HT-29 (cell line): ENCODE data around the gene ZDHHC9. TPM values are rescaled to one million over a fixed set of nuclear protein-coding genes. Genes with fewer than 3 reads are reported as not detected.
"Not testable (repeated sequence)": the region's sequence is repeated elsewhere in the genome, so short reads cannot be mapped to it uniquely, and the experiment has no call there.

Source experiments
- DNase-seq: peaks from one replicate; pipeline ENCODE4 v3.0.0-alpha.2; 2015; ENCODE audit warnings: low spot score
- total RNA-seq: library from RNA; depleted of rRNA; stranded (reverse); fragments of >200 nt; shearing (Covaris generic); gene quantifications from 2 replicates; pipeline ENCODE4 v1.2.3, GENCODE V29; 2014; rRNA removed

ZDHHC9 gene
- total RNA-seq = 38.6 and 46.7 TPM in 2 replicates

DNA sequence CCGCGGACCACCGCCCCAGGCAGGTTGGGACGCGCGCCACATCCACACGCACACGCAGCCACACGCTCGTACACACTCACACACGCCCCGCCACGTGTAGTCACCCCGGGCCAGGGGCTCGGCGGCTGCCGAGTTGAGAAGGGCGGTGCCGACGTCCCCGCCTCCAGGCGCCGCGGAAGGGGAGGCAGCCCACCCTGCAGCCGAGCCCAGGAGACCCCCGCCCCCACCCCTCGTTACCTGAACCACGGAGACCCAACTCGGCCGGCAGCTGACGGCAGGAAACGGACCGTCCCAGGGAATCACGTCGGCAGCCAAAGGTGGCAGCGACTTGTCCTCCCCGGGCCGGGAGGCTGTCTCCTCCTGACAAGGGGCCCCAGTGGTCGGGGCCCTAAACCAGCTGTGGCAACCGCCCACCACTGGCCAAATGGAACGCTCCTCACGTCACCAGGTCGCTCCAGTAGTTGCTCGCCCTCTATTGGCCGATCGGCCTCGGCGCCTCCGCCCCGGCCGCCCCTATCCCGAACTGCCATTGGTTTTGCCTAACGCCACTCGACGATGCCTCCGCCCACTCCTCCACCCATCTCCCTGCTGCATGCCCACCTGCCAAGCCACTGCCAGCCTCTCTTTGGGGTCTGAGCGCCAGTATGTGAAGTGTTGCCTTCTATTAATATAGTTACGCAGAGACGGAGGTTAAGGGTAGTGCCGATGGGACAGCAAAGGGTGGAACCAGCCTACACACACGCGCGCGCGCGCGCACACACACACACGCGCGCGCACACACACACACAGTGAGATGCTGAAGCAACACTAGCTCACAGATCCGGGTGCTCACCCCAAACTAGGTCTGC is at the start of gene ZDHHC9:
Gene ZDHHC9, minus strand, starts transcription at position 428 of the 848 bp plus-strand sequence. CDS start 1,941 bp downstream, outside the sequence.
- DNase-seq = peak; percentile 93

DNA sequence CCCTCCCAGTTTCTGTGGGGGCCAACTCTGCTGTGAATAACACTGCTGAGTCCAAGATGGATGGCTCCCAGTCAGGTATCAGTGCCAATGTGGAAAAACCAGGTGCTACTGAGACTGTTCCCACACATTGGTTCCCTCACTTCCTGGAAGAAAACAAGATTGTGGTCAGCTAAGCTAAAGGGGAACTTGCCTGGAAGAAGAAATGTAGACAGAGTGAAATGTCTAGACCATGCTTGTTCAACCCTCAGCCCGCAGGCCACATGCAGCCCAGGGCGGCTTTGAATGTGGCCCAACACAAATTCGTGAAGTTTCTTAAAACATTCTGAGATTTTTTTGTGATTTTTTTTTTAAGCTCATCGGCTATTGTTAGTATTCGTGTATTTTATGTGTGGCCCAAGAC is 33.7 kb upstream of the ZDHHC9 start:
- peak; percentile 50 for DNase-seq

GRCh38 chrX:129876771-129877305 is 33.2 kb upstream of the ZDHHC9 start:
- peak; percentile 59 for DNase-seq

GRCh38 chrX:129875669-129876068 is 32.0 kb upstream of the ZDHHC9 start:
- peak; percentile 11 for DNase-seq

GRCh38 chrX:129872524-129872923 is 28.8 kb upstream of the ZDHHC9 start:
- DNase-seq = no peak

GRCh38 chrX:129866321-129866720 is 22.6 kb upstream of the ZDHHC9 start:
- DNase-seq = not testable (repeated sequence)

DNA sequence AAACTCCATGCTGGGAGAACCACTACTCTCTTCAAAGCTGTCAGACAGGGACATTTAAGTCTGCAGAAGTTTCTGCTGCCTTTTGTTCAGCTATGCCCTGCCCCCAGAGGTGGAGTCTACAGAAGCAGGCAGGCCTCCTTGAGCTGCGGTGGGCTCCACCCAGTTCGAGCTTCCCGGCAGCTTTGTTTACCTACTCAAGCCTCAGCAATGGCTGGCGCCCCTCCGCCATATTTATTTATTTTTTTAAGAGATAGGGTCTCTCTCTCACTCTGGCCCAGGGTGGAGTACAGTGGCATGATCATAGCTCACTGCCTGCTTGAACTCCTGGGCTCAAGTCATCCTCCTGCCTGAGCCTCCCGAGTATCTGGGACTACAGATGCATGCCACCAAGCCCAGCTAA is 15.4 kb upstream of the ZDHHC9 start:
- DNase-seq = not testable (repeated sequence)

DNA sequence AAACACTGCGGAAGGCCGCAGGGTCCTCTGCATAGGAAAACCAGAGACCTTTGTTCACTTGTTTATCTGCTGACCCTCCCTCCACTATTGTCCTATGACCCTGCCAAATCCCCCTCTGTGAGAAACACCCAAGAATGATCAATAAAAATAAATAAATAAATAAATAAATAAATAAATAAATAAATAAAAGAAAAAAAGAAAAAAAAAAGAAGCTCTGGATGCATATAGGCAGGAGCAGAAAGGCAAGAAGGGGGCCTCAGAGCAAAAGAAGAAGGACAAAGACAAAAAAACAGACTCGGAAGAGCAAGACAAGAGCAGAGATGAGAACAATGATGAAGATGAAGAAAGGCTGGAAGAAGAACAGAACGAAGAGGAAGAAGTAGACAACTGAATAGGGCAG is 8.1 kb upstream of the ZDHHC9 start:
- DNase-seq = not testable (repeated sequence)

DNA sequence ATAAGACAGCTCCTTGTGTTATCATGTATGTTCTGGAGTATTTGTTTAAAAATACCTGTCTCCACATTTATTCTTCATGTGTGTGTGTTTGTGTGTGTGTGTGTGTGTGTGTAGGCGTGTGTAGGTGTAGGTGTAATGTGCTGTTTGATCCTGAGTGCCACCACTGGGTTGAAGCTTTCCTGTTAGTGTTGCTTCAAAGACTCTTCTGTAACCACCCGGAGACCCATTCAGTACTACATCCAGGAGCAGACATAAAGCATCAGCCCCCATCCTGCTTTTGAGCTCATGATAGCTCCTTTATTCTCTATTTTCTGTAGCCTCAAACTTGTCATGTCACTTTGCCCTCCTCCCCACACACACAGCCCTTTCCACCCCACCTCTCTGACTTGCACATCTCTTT is 3.0 kb upstream of the ZDHHC9 start:
- DNase-seq = no peak

GRCh38 chrX:129845616-129846190 is 2.0 kb upstream of the ZDHHC9 start:
- DNase-seq = peak; percentile 82

DNA sequence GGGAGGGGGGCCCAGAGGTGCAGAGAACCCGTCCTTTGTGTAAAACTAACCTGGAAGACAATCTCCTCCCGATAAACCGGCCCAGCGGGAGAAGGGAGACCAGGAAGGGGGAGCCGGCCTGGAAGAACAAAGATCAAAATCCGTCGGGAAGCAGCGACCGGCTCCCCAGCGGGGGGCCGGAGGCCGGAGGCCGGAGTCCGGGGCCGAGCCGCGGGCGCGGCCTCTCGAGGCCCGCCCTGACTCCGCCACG is 552 bp downstream of the ZDHHC9 start:
- no peak for DNase-seq

DNA sequence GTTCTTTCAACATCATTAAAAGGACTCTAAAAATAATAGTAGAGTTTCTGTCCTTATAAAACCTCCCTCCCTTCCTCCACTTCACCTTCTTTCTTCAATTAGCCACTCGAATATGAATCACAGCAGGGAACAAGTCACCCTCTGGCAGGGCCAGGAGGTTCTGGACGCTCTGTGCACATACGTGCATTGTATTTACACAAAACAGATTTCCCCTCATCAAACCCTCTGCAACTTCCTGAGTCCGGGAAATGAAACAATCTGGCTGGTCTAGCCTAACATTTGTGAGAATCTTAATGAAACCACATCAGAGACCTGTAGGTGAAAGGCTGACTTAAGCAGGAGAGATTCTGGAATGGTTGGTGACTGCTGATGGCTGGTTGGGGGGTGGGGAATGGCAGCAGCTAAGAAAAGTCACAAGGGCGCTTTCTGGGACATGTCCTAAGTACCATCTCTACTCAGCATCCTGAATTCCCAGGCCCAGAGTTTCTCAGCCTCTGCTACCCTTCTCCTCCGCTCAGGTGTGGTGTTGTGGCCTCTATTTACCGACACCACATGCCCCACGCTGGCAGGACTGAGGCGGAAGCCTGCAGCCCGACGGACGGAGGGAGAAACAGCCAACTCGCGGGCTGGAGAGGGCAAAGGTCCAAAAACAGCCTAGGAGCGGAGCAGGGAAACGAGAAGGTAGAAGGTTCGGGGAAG is 1.0 kb downstream of the ZDHHC9 start:
- DNase-seq = peak; percentile 54

- no peak for DNase-seq
Measured at GRCh38 chrX:129840344-129840743, 3.3 kb downstream of the ZDHHC9 start.

GRCh38 chrX:129836827-129837226 is 6.9 kb downstream of the ZDHHC9 start:
- DNase-seq = no peak

DNA sequence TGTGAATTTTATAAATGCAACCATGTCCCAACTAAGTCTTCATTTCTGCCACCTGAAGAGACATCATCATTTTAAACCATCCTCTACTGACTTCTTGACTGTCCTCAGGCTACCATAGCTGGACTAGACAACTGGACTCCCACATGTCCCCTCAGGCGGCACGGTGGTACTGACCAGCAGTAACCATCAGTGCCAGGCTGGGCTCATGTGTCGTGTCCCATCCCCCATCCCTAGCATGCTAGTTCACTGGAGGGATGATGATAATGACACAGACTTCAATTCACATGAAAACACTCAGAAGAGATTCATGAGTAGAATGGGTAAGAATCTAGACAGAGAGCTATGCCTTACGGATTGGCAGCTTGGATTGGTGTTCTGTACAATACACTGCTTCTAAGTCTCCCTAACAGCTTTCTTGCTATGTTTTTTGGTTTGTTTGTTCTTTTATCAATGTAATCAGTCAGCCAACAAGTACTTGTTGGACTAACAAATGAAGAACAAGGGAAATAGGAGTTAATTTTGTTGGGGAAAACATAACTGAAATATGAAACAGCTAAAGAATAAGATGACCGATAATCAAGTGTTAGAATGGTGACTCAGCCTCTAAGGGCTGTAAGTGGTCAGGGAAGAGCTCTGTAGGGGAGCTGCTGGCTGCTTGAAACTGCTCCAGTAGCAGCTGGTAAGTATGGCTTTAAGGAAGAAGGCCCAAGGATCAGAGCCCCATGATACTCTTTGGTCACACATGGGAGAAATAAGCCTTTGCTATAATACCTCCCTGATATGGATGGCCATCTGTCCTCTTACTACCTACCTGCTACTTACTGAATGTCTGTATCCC is 10.3 kb downstream of the ZDHHC9 start:
- no peak for DNase-seq

- no peak for DNase-seq
Measured at GRCh38 chrX:129831091-129831885, 12.4 kb downstream of the ZDHHC9 start.

DNA sequence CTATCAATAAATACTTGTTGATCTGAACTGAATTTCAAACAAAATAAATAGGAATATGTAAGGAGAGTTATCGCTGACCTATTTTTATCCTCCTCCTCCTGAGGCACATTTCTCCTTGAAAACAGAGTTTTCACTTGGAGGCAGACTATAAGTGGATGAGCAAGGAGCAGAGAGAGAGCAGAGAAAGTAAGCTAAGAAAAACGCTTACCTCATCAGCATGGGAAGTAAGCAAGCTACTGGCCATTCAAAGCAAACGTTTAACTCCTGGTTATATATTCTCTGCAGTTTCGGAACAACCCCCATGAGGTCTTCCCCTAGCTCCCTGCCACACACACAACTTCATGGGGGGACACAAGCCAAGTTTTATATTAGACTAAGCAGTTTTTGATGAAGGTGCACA is 13.2 kb downstream of the ZDHHC9 start:
- no peak for DNase-seq

DNA sequence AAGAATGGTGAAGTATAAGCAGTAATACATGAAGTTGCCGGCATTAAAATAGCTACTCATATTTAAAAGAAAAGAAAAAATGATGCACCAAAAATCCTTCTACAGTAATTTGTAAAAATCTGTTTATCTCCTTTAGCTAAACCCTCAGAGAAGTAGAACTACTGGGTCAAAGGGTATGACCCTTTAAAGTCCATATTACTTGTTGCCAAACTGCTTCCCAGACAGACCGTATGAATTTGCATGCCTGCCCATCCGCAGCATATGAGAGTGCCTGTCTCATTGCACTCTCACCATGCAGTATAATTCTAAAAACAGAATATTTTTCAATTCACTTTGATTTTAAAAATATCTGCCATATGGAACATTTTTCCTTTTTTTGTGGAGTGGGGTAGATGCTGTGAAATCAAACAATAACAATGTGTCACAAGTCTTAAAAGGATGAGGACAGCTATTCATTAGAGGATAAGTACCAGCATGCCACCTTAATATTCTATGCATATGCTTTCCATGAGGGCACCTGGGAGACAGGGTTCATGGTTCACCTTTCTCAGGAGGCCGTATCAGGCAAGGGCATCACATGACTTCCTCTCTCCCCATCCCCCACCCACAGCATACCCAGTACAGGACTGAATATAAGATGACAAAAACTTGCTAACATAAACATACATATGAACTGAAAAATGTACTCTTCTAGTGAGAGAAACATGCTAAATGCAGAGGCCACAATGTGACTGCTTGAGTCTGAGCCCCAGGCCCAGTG is 17.8 kb downstream of the ZDHHC9 start:
- DNase-seq = peak; percentile 27

DNA sequence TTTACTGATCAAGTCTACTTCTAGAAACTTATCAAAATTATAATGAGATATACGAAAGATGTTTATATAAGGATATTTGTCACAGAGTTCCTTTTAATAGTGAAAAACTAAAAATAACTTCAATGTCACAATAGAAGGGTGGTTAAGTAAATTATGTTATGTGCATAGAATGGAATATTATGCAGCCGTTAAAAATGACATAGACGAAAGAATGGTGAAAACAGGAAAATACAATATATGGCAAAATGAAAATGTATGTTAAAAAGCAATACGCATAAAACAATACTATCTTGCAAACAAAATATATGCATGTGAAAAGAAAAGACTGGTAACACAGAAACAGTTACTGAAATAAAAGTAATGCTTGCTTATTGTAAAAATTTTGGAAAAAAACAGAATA is 19.1 kb downstream of the ZDHHC9 start:
- no peak for DNase-seq

GRCh38 chrX:129823522-129823921 is 20.2 kb downstream of the ZDHHC9 start:
- DNase-seq = no peak
